Fibroblast of villous mesenchyme (primary cell): Measurements from ENCODE around the gene BDH2. TPM values are rescaled to one million over a fixed set of nuclear protein-coding genes. Genes with fewer than 3 reads are reported as not detected.

ENCODE experiments used
- DNase-seq: peaks from one replicate; pipeline ENCODE4 v3.0.0-alpha.2; 2010; ENCODE audit warnings: low read depth
- H3K4me3 ChIP-seq: 2 replicates; pipeline ENCODE4 v1.5.1; 2011; ENCODE audit warnings: low read depth, mild to moderate bottlenecking, low read length
- total RNA-seq: library from RNA; depleted of rRNA; stranded (reverse); fragments of >200 nt; gene quantifications from 2 replicates; pipeline ENCODE4 v1.2.3, GENCODE V29; 2012
- TF ChIP-seq, protein P1 (sequence below): IDR thresholded peaks from 2 replicates; pipeline ENCODE4 v1.5.1; 2012; ENCODE audit warnings: low read depth, mild to moderate bottlenecking, low read length; ENCODE audit not compliant: insufficient read depth

The BDH2 gene
- total RNA-seq, 1 donor = 54.8 TPM

DNA sequence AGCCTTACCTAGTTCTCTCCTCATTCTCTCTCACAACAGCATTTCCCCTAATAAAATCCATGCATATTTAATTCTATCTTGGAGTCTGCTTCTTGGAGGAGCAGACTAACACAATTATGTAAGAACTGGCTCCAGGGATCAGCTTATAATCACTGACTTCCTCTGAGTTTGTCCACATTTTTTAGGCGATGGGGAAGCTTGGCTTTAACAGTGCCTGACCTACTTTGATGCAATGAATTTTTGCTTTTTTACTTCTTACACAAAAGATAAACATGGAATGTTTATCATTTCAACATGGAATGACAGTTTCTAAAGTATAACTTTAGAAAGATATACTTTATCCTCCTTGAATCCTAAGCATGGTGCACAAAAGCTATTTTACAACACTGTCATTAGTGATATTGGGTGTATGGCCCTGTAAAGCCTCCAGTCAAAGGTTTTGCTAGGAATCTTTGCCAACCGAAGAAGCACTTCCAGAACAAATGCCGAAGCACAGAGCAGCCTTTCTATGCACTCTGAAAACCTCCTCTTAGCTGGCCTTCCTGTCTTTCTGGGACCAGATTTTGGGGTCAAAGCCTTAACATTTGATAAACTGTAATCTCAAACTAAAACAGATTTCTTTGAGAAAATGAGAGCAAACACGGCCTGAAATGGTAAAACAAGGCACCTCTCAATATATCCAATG is 736 bp downstream of the BDH2 start:
- TF ChIP-seq, protein P1, sequence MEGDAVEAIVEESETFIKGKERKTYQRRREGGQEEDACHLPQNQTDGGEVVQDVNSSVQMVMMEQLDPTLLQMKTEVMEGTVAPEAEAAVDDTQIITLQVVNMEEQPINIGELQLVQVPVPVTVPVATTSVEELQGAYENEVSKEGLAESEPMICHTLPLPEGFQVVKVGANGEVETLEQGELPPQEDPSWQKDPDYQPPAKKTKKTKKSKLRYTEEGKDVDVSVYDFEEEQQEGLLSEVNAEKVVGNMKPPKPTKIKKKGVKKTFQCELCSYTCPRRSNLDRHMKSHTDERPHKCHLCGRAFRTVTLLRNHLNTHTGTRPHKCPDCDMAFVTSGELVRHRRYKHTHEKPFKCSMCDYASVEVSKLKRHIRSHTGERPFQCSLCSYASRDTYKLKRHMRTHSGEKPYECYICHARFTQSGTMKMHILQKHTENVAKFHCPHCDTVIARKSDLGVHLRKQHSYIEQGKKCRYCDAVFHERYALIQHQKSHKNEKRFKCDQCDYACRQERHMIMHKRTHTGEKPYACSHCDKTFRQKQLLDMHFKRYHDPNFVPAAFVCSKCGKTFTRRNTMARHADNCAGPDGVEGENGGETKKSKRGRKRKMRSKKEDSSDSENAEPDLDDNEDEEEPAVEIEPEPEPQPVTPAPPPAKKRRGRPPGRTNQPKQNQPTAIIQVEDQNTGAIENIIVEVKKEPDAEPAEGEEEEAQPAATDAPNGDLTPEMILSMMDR = no peak
- DNase-seq = peak; percentile 36
- H3K4me3 ChIP-seq = peak overlapping the region; percentile 69

DNA sequence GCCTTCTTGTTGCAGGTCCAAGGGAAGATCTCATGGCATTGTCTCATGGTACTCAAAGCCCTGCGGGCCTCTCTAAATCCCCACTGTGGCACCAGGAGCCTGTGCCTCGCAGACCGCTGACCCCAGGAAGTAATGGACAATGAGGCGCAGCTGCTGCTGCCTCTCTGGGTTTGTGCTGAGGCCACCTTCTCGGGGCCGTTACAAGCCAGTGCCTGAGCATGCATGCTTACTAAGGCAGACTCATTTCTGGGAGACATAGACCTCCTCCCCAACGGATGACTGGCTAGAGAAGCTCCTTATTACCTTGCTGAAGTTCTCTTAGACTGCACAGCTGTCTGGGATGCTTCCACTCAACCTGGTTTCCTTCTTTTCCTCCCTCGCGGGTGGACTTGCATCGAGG is 1.3 kb downstream of the BDH2 start:
- no peak for DNase-seq
- TF ChIP-seq, protein P1 = no peak
- peak overlapping the region; percentile 69 for H3K4me3 ChIP-seq

DNA sequence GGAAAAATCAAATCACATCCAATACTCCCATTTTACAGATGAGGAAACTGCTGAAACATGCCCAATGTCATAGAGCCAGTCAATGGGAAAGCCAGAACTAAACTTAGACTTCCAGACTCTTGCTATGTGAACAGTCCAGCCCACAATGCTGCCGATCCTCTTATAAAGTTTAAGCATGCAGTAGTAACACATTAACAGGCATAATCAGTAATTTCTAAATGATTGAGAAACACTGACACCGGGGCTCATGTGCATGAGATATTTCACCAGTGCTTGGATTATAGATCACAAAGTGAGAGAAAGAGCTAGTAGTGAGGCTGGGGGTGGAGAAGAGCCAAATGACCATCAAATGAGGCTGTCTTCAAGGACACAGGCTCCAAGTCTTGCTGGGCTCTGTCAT is 2.5 kb downstream of the BDH2 start:
- no peak overlapping the region for H3K4me3 ChIP-seq
- no peak for DNase-seq
- TF ChIP-seq, protein P1 = no peak

DNA sequence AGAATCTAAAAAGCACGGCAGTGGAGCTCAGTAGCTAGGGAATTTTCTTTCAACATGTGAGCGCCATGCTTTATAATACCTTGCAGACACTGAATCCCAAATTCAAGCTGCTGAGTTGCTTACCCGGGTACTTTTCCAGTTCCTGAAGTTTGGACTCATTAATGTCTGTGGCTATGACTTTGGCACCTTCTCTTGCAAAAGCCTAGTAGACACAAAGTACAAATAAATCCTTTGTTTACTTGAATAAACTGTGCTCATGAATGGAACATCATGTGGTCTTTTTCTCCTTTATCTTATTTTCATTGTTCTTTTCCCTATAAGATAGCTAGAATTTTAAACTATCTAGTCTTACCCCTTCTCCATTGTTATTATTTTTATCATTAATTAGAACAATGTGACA is 4.6 kb downstream of the BDH2 start:
- H3K4me3 ChIP-seq = no peak overlapping the region
- TF ChIP-seq, protein P1 = no peak
- DNase-seq = no peak

DNA sequence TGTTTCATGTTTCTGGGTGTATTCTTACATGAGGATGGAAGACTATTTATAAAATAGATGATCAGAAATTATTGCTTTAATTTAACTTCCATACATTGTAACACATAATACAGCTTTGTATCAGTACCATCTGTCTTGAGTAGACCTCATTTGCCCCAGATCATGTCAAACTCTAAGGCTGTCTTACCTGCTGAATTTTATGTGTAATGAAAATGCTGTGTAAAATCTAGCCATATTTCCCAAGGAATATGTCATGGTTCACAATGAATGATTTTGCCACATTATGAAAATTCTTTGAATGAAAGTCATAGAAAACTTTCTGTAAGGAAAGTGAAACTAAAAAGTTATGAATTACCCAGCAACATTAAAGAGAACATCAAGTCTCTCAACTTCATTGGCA is 7.4 kb downstream of the BDH2 start:
- TF ChIP-seq, protein P1 = no peak
- H3K4me3 ChIP-seq = no peak overlapping the region
- DNase-seq = no peak

DNA sequence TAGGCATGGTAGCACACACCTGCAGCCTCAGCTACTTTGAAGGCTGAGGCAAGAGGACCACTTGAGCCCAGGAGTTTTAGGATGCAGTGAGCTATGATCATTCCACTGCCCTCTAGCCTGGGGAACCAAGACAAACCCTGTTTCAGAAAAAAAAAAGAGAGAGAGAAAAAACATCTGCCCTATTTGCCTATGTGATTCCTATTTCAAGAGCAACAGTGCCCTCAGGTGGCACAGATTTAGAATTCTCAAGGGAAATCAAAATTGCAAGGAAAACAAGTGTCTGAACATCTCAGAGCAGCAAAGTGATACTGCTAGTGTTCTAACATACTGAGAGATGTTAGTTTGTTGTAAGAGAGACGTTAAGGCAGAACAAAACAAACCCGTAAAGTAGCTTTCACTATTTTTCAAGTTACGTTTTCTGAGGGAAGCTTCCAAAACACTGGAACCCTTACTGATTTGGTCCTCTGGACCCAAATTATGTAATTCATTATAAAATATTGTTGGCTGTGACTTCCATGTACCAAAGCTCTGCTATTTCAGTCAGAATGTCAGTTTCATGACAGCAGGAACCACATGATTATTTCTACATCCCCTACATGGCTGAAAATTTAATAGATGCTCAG is 7.9 kb downstream of the BDH2 start:
- peak; percentile 75 for DNase-seq
- no peak overlapping the region for H3K4me3 ChIP-seq
- TF ChIP-seq, protein P1 = peak; percentile 61
